GM18511 (cell line): ENCODE results near the gene PXDN.

Experiments used
- ATAC-seq: cut with Tn5 transposase; IDR thresholded peaks from one replicate; pipeline ENCODE4 v1.9.1; 2021; ENCODE audit warnings: mild to moderate bottlenecking, moderate library complexity; ENCODE audit not compliant: unreplicated experiment

The PXDN gene

GRCh38 chr2:1617425-1618021 lies 126.8 kb downstream of the PXDN start:
- no peak for ATAC-seq

- ATAC-seq, result no peak
These were observed 129.8 kb downstream of the PXDN start for GRCh38 chr2:1614564-1614963.

- ATAC-seq, result no peak
These were observed 130.5 kb downstream of the PXDN start for GRCh38 chr2:1613731-1614354.

GRCh38 chr2:1613078-1613445 lies 131.3 kb downstream of the PXDN start:
- ATAC-seq, result no peak

GRCh38 chr2:1612391-1613077 lies 131.8 kb downstream of the PXDN start:
- ATAC-seq, result no peak

GRCh38 chr2:1611886-1612285 lies 132.4 kb downstream of the PXDN start:
- no peak for ATAC-seq

- ATAC-seq, result no peak
These were observed 134.2 kb downstream of the PXDN start for GRCh38 chr2:1610096-1610485.

GRCh38 chr2:1609485-1610095 lies 134.7 kb downstream of the PXDN start:
- ATAC-seq, result no peak

GRCh38 chr2:1609040-1609439 lies 135.3 kb downstream of the PXDN start:
- no peak for ATAC-seq

- no peak for ATAC-seq
These were observed 136.2 kb downstream of the PXDN start for GRCh38 chr2:1607971-1608688.

- no peak for ATAC-seq
These were observed 136.9 kb downstream of the PXDN start for GRCh38 chr2:1607236-1607920.

- ATAC-seq, result no peak
These were observed 137.7 kb downstream of the PXDN start for GRCh38 chr2:1606421-1607235.

GRCh38 chr2:1606046-1606400 lies 138.3 kb downstream of the PXDN start:
- ATAC-seq, result no peak

- no peak for ATAC-seq
These were observed 138.9 kb downstream of the PXDN start for GRCh38 chr2:1605102-1606045.

GRCh38 chr2:1603521-1603920 lies 140.8 kb downstream of the PXDN start:
- ATAC-seq, result no peak

GRCh38 chr2:1603059-1603458 lies 141.3 kb downstream of the PXDN start:
- ATAC-seq, result no peak

- no peak for ATAC-seq
These were observed 141.9 kb downstream of the PXDN start for GRCh38 chr2:1602278-1603010.
